HL-60/S4 (cell line): ENCODE data around the gene TUBAL3.
"Not testable (repeated sequence)": the region's sequence is repeated elsewhere in the genome, so short reads cannot be mapped to it uniquely, and the experiment has no call there.

Experiments used
- in situ Hi-C: fragments of 300-500 bp; cut with MboI; formaldehyde crosslinking; loops from 2 replicates; pipeline ENCODE4 v1.14.3; 2022; ENCODE audit warnings: low sequenced_read_pairs

TUBAL3 gene

GRCh38 chr10:5424751-5425150 is 20.1 kb upstream of the TUBAL3 start:
- in situ Hi-C loops = no loop called here

GRCh38 chr10:5423771-5424170 is 19.1 kb upstream of the TUBAL3 start:
- in situ Hi-C loops = no loop called here

- in situ Hi-C loops = no loop called here
Observed at GRCh38 chr10:5419466-5420094, 15.0 kb upstream of the TUBAL3 start.

- in situ Hi-C loops = no loop called here
Observed at GRCh38 chr10:5418584-5418983, 14.0 kb upstream of the TUBAL3 start.

- in situ Hi-C loops = no loop called here
Observed at GRCh38 chr10:5416981-5417380, 12.4 kb upstream of the TUBAL3 start.

GRCh38 chr10:5413012-5413938 is 8.6 kb upstream of the TUBAL3 start:
- in situ Hi-C loops = no loop called here

GRCh38 chr10:5412277-5412941 is 7.8 kb upstream of the TUBAL3 start, which contains the start of gene NET1:
Gene NET1, plus strand, starts transcription at chr10:5412557. Its CDS starts 136 bp downstream, at chr10:5412693.
- in situ Hi-C loops = no loop called here

GRCh38 chr10:5411941-5412276 is 7.3 kb upstream of the TUBAL3 start:
- in situ Hi-C loops = no loop called here

GRCh38 chr10:5410787-5411186 is 6.2 kb upstream of the TUBAL3 start:
- in situ Hi-C loops = not testable (repeated sequence)

GRCh38 chr10:5406918-5407317 is 2.3 kb upstream of the TUBAL3 start:
- in situ Hi-C loops = no loop called here

- in situ Hi-C loops = no loop called here
Observed at GRCh38 chr10:5402798-5403197, 1.8 kb downstream of the TUBAL3 start.

- in situ Hi-C loops = no loop called here
Observed at GRCh38 chr10:5400468-5401240, 4.0 kb downstream of the TUBAL3 start.

GRCh38 chr10:5399332-5399731 is 5.3 kb downstream of the TUBAL3 start:
- in situ Hi-C loops = loop anchor here (25.0 kb wide), 1 partner anchor 562 kb away; the partner anchor contains the start of gene AKR1E2

- in situ Hi-C loops = loop anchor here (25.0 kb wide), 1 partner anchor 559 kb away; the partner anchor contains the start of gene AKR1E2
Observed at GRCh38 chr10:5396556-5397300, 7.9 kb downstream of the TUBAL3 start.

GRCh38 chr10:5395168-5395567 is 9.5 kb downstream of the TUBAL3 start:
- in situ Hi-C loops = loop anchor here (25.0 kb wide), 1 partner anchor 558 kb away; the partner anchor contains the start of gene AKR1E2

GRCh38 chr10:5393529-5393928 is 11.1 kb downstream of the TUBAL3 start:
- in situ Hi-C loops = loop anchor here (25.0 kb wide), 1 partner anchor 556 kb away; the partner anchor contains the start of gene AKR1E2

- in situ Hi-C loops = loop anchor here (25.0 kb wide), 1 partner anchor 554 kb away; the partner anchor contains the start of gene AKR1E2
Observed at GRCh38 chr10:5391790-5392189, 12.8 kb downstream of the TUBAL3 start.

- in situ Hi-C loops = loop anchor here (25.0 kb wide), 1 partner anchor 553 kb away; the partner anchor contains the start of gene AKR1E2
Observed at GRCh38 chr10:5390607-5391205, 13.9 kb downstream of the TUBAL3 start.

- in situ Hi-C loops = loop anchor here (25.0 kb wide), 1 partner anchor 550 kb away; the partner anchor contains the start of gene AKR1E2
Observed at GRCh38 chr10:5387169-5387568, 17.5 kb downstream of the TUBAL3 start.
